K562 (cell line): ENCODE measurements around the gene FITM2. TPM values are rescaled to one million over a fixed set of nuclear protein-coding genes. Genes with fewer than 3 reads are reported as not detected.

Experiments used
- ATAC-seq: fragments of 200-7000 bp; cut with Tn5 transposase; 3 replicates; pipeline ENCODE4 v1.9.1; 2020; ENCODE audit warnings: moderate library complexity
- BruUV-seq: library from RNA; stranded (reverse); fragments of 400-500 nt; replicated peaks from 2 replicates; lab custom pipeline; 2021; lab: Mats Ljungman, UMichigan
- CTCF ChIA-PET: fragments of 300-600 bp; formaldehyde crosslinking; extraction: SDS; loops from one replicate; lab custom pipeline; 2021; ENCODE audit warnings: low intra/inter-chr PET ratio; lab: Yijun Ruan, JAX
- POLR2A ChIA-PET: fragments of 300-600, 350-650 bp; sonication (Branson Sonifier 250); formaldehyde crosslinking; extraction: SDS; loops from one replicate; lab custom pipeline; 2021; ENCODE audit warnings: antibody characterized with exemption, inconsistent platforms; lab: Yijun Ruan, JAX
- DNase-seq, 4 experiments: peaks; one replicate each; pipeline versions ENCODE4 v3.0.0 to v3.0.0-alpha.2; 2011 to 2018; ENCODE audit warnings: low spot score in 3 of 4, mixed read lengths in 3 of 4; ENCODE audit errors: extremely low read depth in 1 of 4
- FAIRE-seq: peaks from 2 replicates; lab custom pipeline; 2011; peaks lifted over from hg19 to GRCh38; lab: Jason Lieb, UNC
- H2AFZ ChIP-seq: 2 replicates; pipeline ENCODE4 v1.6.0; 2011; ENCODE audit warnings: low read depth, low read length, control low read depth, inconsistent platforms
- H3K27ac ChIP-seq: fragments of 200-600 bp; 3 replicates; pipeline ENCODE4 v1.8.0; 2011; ENCODE audit warnings: low read depth, mild to moderate bottlenecking, control low read depth, inconsistent platforms, low read length, moderate library complexity, mixed read lengths; ENCODE audit errors: extremely low read depth
- H3K27me3 ChIP-seq, 2 experiments: fragments of 300-600 bp in 1 of 2; 2 replicates in 1 of 2; 3 replicates in 1 of 2; pipeline versions ENCODE4 v1.6.0 to v1.8.0; 2011; ENCODE audit warnings: inconsistent platforms in 2 of 2, low read length in 2 of 2, mild to moderate bottlenecking in 1 of 2, mixed read lengths in 1 of 2, moderate library complexity in 1 of 2; ENCODE audit not compliant: control insufficient read depth in 2 of 2, insufficient read depth in 2 of 2
- H3K36me3 ChIP-seq: fragments of 300-600 bp; 3 replicates; pipeline ENCODE4 v1.8.0; 2011; ENCODE audit warnings: mild to moderate bottlenecking, low read length, inconsistent platforms; ENCODE audit not compliant: control insufficient read depth, insufficient read depth
- H3K4me1 ChIP-seq, 2 experiments: fragments of 200-600 bp in 1 of 2; replicated peaks in 1 of 2; 2 replicates in 1 of 2; 3 replicates in 1 of 2; pipeline versions ENCODE4 v1.5.1 to v1.8.0; 2011; ENCODE audit warnings: inconsistent platforms in 2 of 2, low read length in 2 of 2, mild to moderate bottlenecking in 1 of 2, mixed read lengths in 1 of 2, moderate library complexity in 1 of 2; ENCODE audit not compliant: control insufficient read depth in 2 of 2, insufficient read depth in 2 of 2
- H3K4me2 ChIP-seq: 2 replicates; pipeline ENCODE4 v1.6.1; 2011; ENCODE audit warnings: low read length, control low read depth, inconsistent platforms, mixed read lengths; ENCODE audit not compliant: insufficient read depth
- H3K4me3 ChIP-seq: fragments of 200-600 bp; sonication (generic), shearing (Covaris generic); 2 replicates; pipeline ENCODE4 v1.5.1; 2016; ENCODE audit warnings: control low read depth, inconsistent platforms
- H3K79me2 ChIP-seq: fragments of 200-600 bp; 3 replicates; pipeline ENCODE4 v1.8.0; 2011; ENCODE audit warnings: low read length, inconsistent platforms; ENCODE audit not compliant: control insufficient read depth, insufficient read depth
- H3K9ac ChIP-seq, 2 experiments: 2 replicates each; pipeline versions ENCODE4 v1.6.0 to v1.6.1; 2011; ENCODE audit warnings: low read depth in 2 of 2, low read length in 2 of 2, control low read depth in 1 of 2, inconsistent platforms in 1 of 2, mild to moderate bottlenecking in 1 of 2, mixed read lengths in 1 of 2; ENCODE audit not compliant: insufficient read depth in 1 of 2
- H3K9me1 ChIP-seq: one replicate; pipeline ENCODE4 v1.6.0; 2011; ENCODE audit warnings: inconsistent platforms, mild to moderate bottlenecking, low read length, moderate library complexity; ENCODE audit not compliant: control insufficient read depth, insufficient read depth
- H3K9me3 ChIP-seq: replicated peaks from 2 replicates; pipeline ENCODE4 v1.5.1; 2011; ENCODE audit warnings: low read depth, low read length, inconsistent platforms; ENCODE audit not compliant: control insufficient read depth, insufficient read depth
- H4K20me1 ChIP-seq: replicated peaks from 2 replicates; pipeline ENCODE4 v1.6.1; 2011; ENCODE audit warnings: low read length, inconsistent platforms, mixed read lengths; ENCODE audit not compliant: control insufficient read depth, insufficient read depth
- CBX5 ChIP-seq: IDR thresholded peaks from 2 replicates; pipeline ENCODE4 v1.6.1; 2014; ENCODE audit warnings: low read depth, borderline replicate concordance
- LEF1 ChIP-seq: fragments of 450-650 bp; IDR thresholded peaks from 2 replicates; pipeline ENCODE4 v1.6.1; 2016; ENCODE audit warnings: mild to moderate bottlenecking
- RBBP5 ChIP-seq: fragments of 200-600 bp; sonication (generic); IDR thresholded peaks from 2 replicates; pipeline ENCODE4 v1.6.1; 2012; ENCODE audit warnings: borderline replicate concordance, mild to moderate bottlenecking, low read length, control low read depth, inconsistent platforms; ENCODE audit not compliant: insufficient read depth, poor library complexity, severe bottlenecking
- SREBF2 ChIP-seq: sonication (generic); formaldehyde crosslinking; IDR thresholded peaks from 2 replicates; pipeline ENCODE4 v1.4.0; 2020; ENCODE audit warnings: mild to moderate bottlenecking, missing genetic modification reagents
- U2AF2 ChIP-seq: fragments of 200-400 bp; formaldehyde crosslinking; optimal IDR thresholded peaks from 2 replicates; pipeline ENCODE3; 2017; ENCODE audit warnings: low read depth, mild to moderate bottlenecking, low read length
- ZNF311 ChIP-seq: fragments of 250-450 bp; sonication (Bioruptor Pico); IDR thresholded peaks from 2 replicates; pipeline ENCODE4 v1.4.0; 2020; ENCODE audit warnings: mild to moderate bottlenecking, moderate library complexity
- WGBS: fragments of 100-300 bp; shearing (Covaris generic); methylation state at CpG from one replicate; pipeline ENCODE4 v1.1.6; 2016; ENCODE audit warnings: low coverage, mixed read lengths; ENCODE audit not compliant: insufficient coverage; ENCODE audit errors: missing lambda C conversion rate; 5-methylcytosine and 5-hydroxymethylcytosine counted together
- in situ Hi-C: fragments of 300-500 bp; cut with MboI; formaldehyde crosslinking; loops from 4 replicates; pipeline ENCODE4 v1.15.0; 2018; ENCODE audit warnings: inconsistent platforms, mixed read lengths
- intact Hi-C: fragments of 100-400 bp; cut with micrococcal nuclease; formaldehyde crosslinking; loops from 2 replicates; pipeline ENCODE4 v1.14.2; 2022
- polyA plus RNA-seq, 8 experiments: library from polyadenylated mRNA; depleted of rRNA in 4 of 8; stranded (reverse) in 5 of 8; unstranded in 3 of 8; fragments of >200 nt; fragmentation: Nextera tagmentation in 2 of 8; fragmentation: Illumina TruSeq in 1 of 8; extraction: Ambion mirVana in 2 of 8; extraction: Trizol in 1 of 8; gene quantifications; 2 replicates each; pipeline versions ENCODE4 v1.2.1 to v1.2.3, GENCODE V29; 2011 to 2014; ENCODE audit warnings: inconsistent platforms in 1 of 8, missing spikeins in 1 of 8
- total RNA-seq, 7 experiments: library from RNA; depleted of rRNA in 6 of 7; stranded (reverse); fragments of >200 nt in 6 of 7; fragmentation: Illumina TruSeq in 2 of 7; extraction: Trizol in 2 of 7; gene quantifications; 2 replicates each; pipeline versions ENCODE4 v1.2.1 to v1.2.3, GENCODE V29; 2011 to 2021; ENCODE audit warnings: low replicate concordance in 1 of 7
- TF ChIP-seq, protein P1 (sequence below): fragments of 200-800 bp; sonication (Bioruptor generic); IDR thresholded peaks from 2 replicates; pipeline ENCODE4 v1.6.1; 2016; ENCODE audit warnings: missing genetic modification characterization, missing compliant biosample characterization
- TF ChIP-seq, protein P2 (sequence below): sonication (generic); formaldehyde crosslinking; IDR thresholded peaks from 2 replicates; pipeline ENCODE4 v1.8.1; 2023; ENCODE audit warnings: mild to moderate bottlenecking, missing genetic modification reagents

FITM2 gene
- total and polyA plus RNA-seq, 9 of the 15 experiments (the other 6 are each of a cell fraction or from before 2014, with no cell fraction given): 0.64 to 2.8 (median 1.8) TPM

DNA sequence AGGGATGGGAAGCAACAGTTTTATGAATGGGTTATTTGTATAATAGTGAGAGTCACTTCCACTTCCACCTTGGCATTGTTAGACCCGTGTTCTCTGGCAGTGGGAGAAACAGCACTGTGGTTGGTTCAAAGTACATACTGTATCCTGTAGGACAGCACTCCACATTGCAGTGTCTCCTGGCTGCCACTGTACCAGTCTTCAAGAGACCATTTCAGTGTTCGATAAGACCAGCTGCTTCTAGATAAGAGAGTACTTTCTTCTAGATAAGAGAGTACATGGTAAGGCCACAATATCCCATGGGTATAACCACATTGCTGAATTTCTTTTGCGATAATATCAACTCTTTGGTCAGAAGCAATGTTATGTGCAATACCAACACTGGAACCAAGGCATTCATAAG is 28.8 kb downstream of the FITM2 start (continued):
- TF ChIP-seq, protein P1, sequence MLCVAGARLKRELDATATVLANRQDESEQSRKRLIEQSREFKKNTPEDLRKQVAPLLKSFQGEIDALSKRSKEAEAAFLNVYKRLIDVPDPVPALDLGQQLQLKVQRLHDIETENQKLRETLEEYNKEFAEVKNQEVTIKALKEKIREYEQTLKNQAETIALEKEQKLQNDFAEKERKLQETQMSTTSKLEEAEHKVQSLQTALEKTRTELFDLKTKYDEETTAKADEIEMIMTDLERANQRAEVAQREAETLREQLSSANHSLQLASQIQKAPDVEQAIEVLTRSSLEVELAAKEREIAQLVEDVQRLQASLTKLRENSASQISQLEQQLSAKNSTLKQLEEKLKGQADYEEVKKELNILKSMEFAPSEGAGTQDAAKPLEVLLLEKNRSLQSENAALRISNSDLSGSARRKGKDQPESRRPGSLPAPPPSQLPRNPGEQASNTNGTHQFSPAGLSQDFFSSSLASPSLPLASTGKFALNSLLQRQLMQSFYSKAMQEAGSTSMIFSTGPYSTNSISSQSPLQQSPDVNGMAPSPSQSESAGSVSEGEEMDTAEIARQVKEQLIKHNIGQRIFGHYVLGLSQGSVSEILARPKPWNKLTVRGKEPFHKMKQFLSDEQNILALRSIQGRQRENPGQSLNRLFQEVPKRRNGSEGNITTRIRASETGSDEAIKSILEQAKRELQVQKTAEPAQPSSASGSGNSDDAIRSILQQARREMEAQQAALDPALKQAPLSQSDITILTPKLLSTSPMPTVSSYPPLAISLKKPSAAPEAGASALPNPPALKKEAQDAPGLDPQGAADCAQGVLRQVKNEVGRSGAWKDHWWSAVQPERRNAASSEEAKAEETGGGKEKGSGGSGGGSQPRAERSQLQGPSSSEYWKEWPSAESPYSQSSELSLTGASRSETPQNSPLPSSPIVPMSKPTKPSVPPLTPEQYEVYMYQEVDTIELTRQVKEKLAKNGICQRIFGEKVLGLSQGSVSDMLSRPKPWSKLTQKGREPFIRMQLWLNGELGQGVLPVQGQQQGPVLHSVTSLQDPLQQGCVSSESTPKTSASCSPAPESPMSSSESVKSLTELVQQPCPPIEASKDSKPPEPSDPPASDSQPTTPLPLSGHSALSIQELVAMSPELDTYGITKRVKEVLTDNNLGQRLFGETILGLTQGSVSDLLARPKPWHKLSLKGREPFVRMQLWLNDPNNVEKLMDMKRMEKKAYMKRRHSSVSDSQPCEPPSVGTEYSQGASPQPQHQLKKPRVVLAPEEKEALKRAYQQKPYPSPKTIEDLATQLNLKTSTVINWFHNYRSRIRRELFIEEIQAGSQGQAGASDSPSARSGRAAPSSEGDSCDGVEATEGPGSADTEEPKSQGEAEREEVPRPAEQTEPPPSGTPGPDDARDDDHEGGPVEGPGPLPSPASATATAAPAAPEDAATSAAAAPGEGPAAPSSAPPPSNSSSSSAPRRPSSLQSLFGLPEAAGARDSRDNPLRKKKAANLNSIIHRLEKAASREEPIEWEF (CRISPR knock-in tag): no peak
- no peak for TF ChIP-seq RBBP5
- no peak for TF ChIP-seq U2AF2
- TF ChIP-seq, all 486 proteins: peak for 0

DNA sequence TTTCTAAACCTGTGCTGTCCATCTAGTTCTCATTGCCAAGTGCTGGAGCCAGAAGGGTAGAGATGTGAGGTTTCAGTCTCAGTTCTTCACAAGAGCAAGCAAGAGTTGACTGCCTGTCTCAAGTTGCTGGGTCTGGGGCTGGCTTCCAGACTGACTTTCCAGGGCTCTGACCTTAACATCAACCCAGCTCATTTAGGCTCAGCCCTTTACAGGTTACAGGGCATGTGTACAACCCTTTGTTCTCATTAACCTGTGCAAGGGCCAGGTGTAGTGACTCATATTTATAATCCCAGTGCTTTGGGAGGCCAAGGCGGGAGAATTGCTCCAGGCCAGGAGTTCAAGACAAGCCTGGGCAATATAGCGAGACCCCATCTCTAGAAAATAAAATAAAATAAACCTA is 30.6 kb downstream of the FITM2 start:
- peaks cover 5% of the 10 kb centered on the region; the same call in 1 of the 2 replicates for H4K20me1 ChIP-seq
- H3K9me3 ChIP-seq: no peaks in the 10 kb centered on the region
- FAIRE-seq (no peak), ATAC-seq (no peak), DNase-seq (no peak)
- intact Hi-C loops: no loop called here
- H3K27ac ChIP-seq: no peak overlapping the region
- H3K4me3 ChIP-seq: no peak overlapping the region
- H3K27me3 ChIP-seq: peaks cover 20 to 31% of the 10 kb centered on the region in 2 experiments; a peak in 4 of 5 replicates
- in situ Hi-C loops: no loop called here
- no peaks in the 10 kb centered on the region for H3K4me1 ChIP-seq
- WGBS: 3% methylated on average over 2 of the region's 2 CpGs
- H3K4me2 ChIP-seq: no peak overlapping the region
- no peaks in the 10 kb centered on the region for H3K36me3 ChIP-seq
- H3K9ac ChIP-seq: no peak overlapping the region
- CTCF ChIA-PET: no interaction called here
- no TSS peak for BruUV-seq
- H3K79me2 ChIP-seq: no peaks in the 10 kb centered on the region
- POLR2A ChIA-PET: no interaction called here
- H2AFZ ChIP-seq: no peak overlapping the region
- no peaks in the 10 kb centered on the region for H3K9me1 ChIP-seq
- TF ChIP-seq CBX5: no peak
- TF ChIP-seq, protein P2, sequence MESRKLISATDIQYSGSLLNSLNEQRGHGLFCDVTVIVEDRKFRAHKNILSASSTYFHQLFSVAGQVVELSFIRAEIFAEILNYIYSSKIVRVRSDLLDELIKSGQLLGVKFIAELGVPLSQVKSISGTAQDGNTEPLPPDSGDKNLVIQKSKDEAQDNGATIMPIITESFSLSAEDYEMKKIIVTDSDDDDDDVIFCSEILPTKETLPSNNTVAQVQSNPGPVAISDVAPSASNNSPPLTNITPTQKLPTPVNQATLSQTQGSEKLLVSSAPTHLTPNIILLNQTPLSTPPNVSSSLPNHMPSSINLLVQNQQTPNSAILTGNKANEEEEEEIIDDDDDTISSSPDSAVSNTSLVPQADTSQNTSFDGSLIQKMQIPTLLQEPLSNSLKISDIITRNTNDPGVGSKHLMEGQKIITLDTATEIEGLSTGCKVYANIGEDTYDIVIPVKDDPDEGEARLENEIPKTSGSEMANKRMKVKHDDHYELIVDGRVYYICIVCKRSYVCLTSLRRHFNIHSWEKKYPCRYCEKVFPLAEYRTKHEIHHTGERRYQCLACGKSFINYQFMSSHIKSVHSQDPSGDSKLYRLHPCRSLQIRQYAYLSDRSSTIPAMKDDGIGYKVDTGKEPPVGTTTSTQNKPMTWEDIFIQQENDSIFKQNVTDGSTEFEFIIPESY (CRISPR knock-in tag): no peak
- TF ChIP-seq ZNF311 (CRISPR knock-in tag): no peak
- TF ChIP-seq LEF1: no peak
- TF ChIP-seq SREBF2 (CRISPR knock-in tag): no peak
